Epithelial cell of proximal tubule (primary cell): ENCODE measurements around the gene GRIA2. TPM values are rescaled to one million over a fixed set of nuclear protein-coding genes. Genes with fewer than 3 reads are reported as not detected.
"Not testable (repeated sequence)": the region's sequence is repeated elsewhere in the genome, so short reads cannot be mapped to it uniquely, and the experiment has no call there.

Source experiments
- DNase-seq: peaks from one replicate; pipeline ENCODE4 v3.0.0-alpha.2; 2011; ENCODE audit warnings: low read depth
- H3K4me3 ChIP-seq: 2 replicates; pipeline ENCODE4 v1.5.1; 2011; ENCODE audit warnings: low read depth, mild to moderate bottlenecking, low read length
- CTCF ChIP-seq: conservative IDR thresholded peaks from 2 replicates; pipeline ENCODE4 v1.5.1; 2012; ENCODE audit warnings: low read depth, mild to moderate bottlenecking, low read length
- total RNA-seq: library from RNA; depleted of rRNA; stranded (reverse); fragments of >200 nt; gene quantifications from 2 replicates; pipeline ENCODE4 v1.2.3, GENCODE V29; 2015

Gene GRIA2
- total RNA-seq = not detected in 2 replicates

DNA sequence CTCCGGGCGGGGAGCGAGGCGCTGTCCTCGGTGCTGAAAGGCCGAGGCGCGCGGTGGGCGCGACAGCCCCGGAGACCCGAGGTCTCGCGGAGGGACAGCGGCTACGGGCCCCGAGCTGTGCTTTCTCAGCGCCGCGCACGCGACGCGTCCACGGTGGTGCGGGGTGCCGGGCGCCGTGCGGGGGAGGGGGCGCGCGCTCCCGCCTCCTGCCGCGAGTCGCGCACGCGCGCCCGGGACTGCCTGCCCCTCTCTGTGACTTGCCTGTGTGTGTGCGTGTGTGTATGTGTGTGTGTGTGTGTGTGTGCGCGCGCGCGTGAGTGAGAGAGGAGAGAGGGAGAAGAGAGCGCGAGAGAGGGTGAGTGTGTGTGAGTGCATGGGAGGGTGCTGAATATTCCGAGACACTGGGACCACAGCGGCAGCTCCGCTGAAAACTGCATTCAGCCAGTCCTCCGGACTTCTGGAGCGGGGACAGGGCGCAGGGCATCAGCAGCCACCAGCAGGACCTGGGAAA lies at the start of gene GRIA2:
Gene GRIA2 (plus strand): TSS at position 358 of the 511 bp plus-strand sequence. CDS start 315 bp downstream, outside the sequence.
- DNase-seq = no peak
- H3K4me3 ChIP-seq = peak within 1 kb of the TSS; percentile 31
- no peak for TF ChIP-seq CTCF

GRCh38 chr4:157172011-157172410 lies 48.5 kb upstream of the GRIA2 start:
- TF ChIP-seq CTCF = peak; percentile 45
- DNase-seq = peak; percentile 4
- no peak overlapping the region for H3K4me3 ChIP-seq

DNA sequence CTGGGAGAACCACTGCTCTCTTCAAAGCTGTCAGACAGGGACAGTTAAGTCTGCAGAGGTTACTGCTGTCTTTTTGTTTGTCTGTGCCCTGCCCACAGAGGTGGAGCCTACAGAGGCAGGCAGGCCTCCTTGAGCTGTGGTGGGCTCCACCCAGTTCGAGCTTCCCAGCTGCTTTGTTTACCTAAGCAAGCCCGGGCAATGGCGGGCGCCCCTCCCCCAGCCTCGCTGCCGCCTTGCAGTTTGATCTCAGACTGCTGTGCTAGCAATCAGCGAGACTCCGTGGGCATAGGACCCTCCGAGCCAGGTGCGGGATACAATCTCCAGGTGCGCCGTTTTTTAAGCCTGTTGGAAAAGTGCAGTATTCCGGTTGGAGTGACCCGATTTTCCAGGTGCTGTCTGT lies 40.3 kb upstream of the GRIA2 start:
- DNase-seq = not testable (repeated sequence)

DNA sequence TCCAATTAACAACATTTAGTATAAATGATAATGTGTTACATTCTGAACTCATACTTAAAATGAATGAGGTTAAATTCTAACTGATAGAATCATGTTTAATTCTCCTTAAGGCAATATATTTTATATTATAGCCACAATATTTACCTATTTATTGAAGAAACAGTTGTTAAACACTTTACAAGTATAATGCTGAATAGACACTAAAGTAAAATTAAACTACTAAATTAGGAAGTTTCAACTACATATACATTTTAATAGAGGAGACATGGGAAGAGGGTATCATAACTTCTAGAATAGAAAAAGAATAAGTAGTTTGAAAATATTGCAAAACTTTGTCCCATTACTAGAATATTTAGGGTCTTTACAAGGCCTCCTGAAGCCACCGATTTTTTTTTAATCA lies 36.2 kb upstream of the GRIA2 start:
- TF ChIP-seq CTCF = no peak
- DNase-seq = no peak
- no peak overlapping the region for H3K4me3 ChIP-seq

More for the DNA sequence above, 40.3 kb upstream of the GRIA2 start:
- H3K4me3 ChIP-seq = not testable (repeated sequence)

DNA sequence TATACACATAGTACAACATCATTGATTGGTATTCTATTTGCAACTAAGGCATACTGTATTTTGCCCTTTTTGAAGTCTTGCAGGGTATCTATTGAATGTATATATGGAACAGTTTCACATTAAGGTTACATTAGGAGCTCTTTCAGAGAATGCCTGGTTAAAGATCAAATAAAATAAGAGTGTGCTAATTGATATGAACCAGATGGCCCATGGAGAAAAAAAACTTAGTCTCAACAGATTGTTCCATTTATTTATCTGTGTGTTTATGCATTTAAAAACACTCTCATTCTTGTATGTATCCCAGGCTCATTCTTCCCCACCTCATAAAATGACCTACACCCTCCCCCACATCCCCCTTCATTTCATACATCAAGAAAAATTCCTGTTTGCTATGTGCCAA lies 35.2 kb upstream of the GRIA2 start:
- no peak overlapping the region for H3K4me3 ChIP-seq
- TF ChIP-seq CTCF = no peak

GRCh38 chr4:157195374-157195773 lies 25.2 kb upstream of the GRIA2 start:
- no peak for TF ChIP-seq CTCF
- H3K4me3 ChIP-seq = no peak overlapping the region
- DNase-seq = no peak

More for the DNA sequence above, 35.2 kb upstream of the GRIA2 start:
- no peak for DNase-seq

- no peak for TF ChIP-seq CTCF
- DNase-seq = no peak
- H3K4me3 ChIP-seq = no peak overlapping the region
These were observed 24.5 kb upstream of the GRIA2 start for GRCh38 chr4:157196046-157196445.
